Measurements from ENCODE around the gene NDST1.

NDST1 gene

DNA sequence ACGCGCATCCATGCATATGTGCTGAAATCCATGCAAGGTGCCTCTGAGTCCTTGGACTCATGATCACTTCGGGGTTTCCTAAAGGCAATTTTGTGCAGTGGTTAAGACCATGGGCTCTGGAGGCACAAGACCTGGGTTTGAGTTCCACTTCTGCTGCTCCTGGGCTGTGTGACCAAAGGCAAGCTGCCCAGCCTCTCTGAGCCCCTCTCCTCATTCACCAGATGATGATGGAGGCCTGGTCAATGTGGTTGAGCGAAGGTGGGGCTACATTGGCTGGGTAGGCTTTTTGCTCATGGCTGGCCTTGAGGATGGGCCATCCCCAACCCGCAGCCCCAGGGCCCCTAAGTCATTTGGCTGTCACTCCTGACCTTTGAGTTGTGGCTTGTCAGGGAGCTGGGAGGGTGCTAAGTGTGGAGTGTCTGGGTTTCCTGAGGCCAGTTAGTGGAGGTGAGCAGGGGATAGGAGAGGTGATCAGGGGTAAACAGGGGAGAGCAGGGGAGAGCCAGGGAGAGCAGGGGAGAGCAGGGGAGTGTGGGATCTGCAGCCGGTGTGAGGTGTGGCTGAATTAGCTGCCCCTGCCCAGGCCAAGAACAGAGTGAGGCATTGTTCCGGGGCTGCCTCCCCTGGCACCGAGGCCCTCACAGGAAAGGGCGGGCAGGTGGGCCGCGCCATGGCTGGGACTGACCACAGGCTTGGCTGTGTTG, 68.0 kb downstream of the NDST1 start:
- Histone ChIP-seq H3K4me2 (ENCODE audit: low read depth, low read length, poor library complexity, severe bottlenecking) (no peak overlapping the region), H2AFZ (ENCODE audit: low read depth, low read length, severe bottlenecking) (no peak overlapping the region), H3K9me2 (replicated peaks; ENCODE audit: insufficient read depth, low read length) (no peaks in the 10 kb centered on the region), H3K4me3 (ENCODE audit: insufficient read depth, low read length, poor library complexity, severe bottlenecking) (no peak overlapping the region), H3K9ac (ENCODE audit: low read length) (no peak overlapping the region), H3K9me3 (ENCODE audit: insufficient read depth, low read length) (no peaks in the 10 kb centered on the region), H3K36me3 (ENCODE audit: low read length) (no peaks in the 10 kb centered on the region), H3F3A (ENCODE audit: insufficient read depth) (no peaks in the 10 kb centered on the region), H4K20me1 (ENCODE audit: low read depth, low read length) (no peaks in the 10 kb centered on the region), H3K79me2 (ENCODE audit: insufficient read depth, low read length) (no peaks in the 10 kb centered on the region), H3K27ac (ENCODE audit: low read depth, low read length) (no peak overlapping the region), H3K27me3 (ENCODE audit: low read length) (no peaks in the 10 kb centered on the region)
- no peak for TF ChIP-seq EZH2phosphoT487 (conservative IDR thresholded peaks at IDR 0.05; ENCODE audit: low read length)
- TF ChIP-seq, protein P1, sequence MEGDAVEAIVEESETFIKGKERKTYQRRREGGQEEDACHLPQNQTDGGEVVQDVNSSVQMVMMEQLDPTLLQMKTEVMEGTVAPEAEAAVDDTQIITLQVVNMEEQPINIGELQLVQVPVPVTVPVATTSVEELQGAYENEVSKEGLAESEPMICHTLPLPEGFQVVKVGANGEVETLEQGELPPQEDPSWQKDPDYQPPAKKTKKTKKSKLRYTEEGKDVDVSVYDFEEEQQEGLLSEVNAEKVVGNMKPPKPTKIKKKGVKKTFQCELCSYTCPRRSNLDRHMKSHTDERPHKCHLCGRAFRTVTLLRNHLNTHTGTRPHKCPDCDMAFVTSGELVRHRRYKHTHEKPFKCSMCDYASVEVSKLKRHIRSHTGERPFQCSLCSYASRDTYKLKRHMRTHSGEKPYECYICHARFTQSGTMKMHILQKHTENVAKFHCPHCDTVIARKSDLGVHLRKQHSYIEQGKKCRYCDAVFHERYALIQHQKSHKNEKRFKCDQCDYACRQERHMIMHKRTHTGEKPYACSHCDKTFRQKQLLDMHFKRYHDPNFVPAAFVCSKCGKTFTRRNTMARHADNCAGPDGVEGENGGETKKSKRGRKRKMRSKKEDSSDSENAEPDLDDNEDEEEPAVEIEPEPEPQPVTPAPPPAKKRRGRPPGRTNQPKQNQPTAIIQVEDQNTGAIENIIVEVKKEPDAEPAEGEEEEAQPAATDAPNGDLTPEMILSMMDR (IDR thresholded peaks at IDR 0.05; ENCODE audit: insufficient read depth, low read length, poor library complexity, severe bottlenecking), result no peak

DNA sequence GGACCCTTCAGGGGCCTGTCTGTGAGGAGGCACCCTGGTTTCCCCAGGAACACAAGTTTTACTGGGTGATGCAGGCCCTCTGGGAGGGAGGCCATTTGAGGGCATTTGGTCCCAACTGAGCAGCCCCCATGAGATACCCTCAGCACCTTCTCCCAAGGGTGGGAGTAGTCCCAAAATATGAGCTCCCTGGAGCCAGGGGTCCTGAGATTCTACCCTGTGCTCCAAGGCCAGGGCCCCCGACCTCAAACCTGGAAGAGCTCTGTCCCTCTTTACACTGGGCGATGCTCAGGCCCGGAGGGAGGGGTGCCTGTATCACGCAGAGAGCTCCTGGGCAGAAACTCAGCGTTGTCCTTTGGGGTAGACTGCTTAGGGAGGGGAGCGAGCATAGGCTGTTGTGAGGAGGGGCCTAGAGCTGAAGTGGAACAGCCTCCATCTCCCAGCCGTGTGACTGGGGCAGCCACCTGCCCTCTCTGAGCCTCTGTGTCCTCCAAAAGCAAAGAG, 68.6 kb downstream of the NDST1 start:
- Histone ChIP-seq H3K36me3 (ENCODE audit: low read length) (no peaks in the 10 kb centered on the region), H3K27me3 (ENCODE audit: low read length) (no peaks in the 10 kb centered on the region)

DNA sequence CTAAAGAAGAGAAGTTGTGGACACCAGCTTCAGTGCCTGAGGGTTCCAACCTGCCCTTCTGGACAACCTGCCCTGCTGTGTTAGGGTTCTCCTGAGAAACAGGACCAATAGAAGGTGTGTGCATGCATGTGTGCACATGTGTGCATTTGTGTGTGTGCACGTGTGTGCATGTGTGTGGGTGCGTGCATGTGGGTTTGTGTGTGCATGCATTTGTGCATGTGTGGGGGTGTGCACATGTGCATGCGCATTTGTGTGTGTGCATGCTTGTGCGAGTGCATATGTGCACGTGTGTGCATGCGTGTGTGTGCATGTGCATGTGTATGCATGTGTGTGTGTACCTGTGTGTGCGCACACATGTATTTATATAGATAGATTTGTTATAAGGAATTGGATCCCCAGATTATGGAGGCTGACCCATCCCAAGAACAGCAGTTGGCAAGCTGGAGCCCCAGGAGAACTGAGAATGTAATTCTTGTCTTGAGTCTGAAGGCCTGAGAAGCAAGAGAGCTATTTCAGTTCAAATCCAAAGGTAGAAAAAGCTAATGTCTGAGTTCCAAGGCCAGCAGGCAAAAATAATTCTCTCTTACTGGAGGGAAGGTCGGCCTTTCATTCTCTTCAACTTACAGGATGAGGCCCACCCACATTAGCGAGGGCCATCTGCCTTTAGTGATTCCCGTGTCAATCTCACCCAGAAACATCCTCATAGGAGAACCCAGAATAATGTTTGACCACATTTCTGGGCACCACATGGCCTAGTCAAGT, 69.6 kb downstream of the NDST1 start:
- TF ChIP-seq, protein P1 (IDR thresholded peaks at IDR 0.05; ENCODE audit: insufficient read depth, low read length, poor library complexity, severe bottlenecking), result no peak
- TF ChIP-seq EZH2phosphoT487 (conservative IDR thresholded peaks at IDR 0.05; ENCODE audit: low read length), result no peak
- H3K4me2 ChIP-seq (ENCODE audit: low read depth, low read length, poor library complexity, severe bottlenecking), result no peak overlapping the region
- no peaks in the 10 kb centered on the region for H3K9me2 ChIP-seq (replicated peaks; ENCODE audit: insufficient read depth, low read length)
- H3K27ac ChIP-seq (ENCODE audit: low read depth, low read length), result no peak overlapping the region
- no peaks in the 10 kb centered on the region for H3F3A ChIP-seq (ENCODE audit: insufficient read depth)
- no peaks in the 10 kb centered on the region for H3K79me2 ChIP-seq (ENCODE audit: insufficient read depth, low read length)
- H3K9me3 ChIP-seq (ENCODE audit: insufficient read depth, low read length), result no peaks in the 10 kb centered on the region
- no peak overlapping the region for H3K4me3 ChIP-seq (ENCODE audit: insufficient read depth, low read length, poor library complexity, severe bottlenecking)
- H2AFZ ChIP-seq (ENCODE audit: low read depth, low read length, severe bottlenecking), result no peak overlapping the region
- H3K27me3 ChIP-seq (ENCODE audit: low read length), result no peaks in the 10 kb centered on the region
- H3K36me3 ChIP-seq (ENCODE audit: low read length), result no peaks in the 10 kb centered on the region
- no peak overlapping the region for H3K9ac ChIP-seq (ENCODE audit: low read length)
- H4K20me1 ChIP-seq (ENCODE audit: low read depth, low read length), result no peaks in the 10 kb centered on the region

More for the DNA sequence above, 68.6 kb downstream of the NDST1 start:
- Histone ChIP-seq H4K20me1 (ENCODE audit: low read depth, low read length) (no peaks in the 10 kb centered on the region), H3K79me2 (ENCODE audit: insufficient read depth, low read length) (no peaks in the 10 kb centered on the region), H3K27ac (ENCODE audit: low read depth, low read length) (no peak overlapping the region), H3F3A (ENCODE audit: insufficient read depth) (no peaks in the 10 kb centered on the region), H3K9ac (ENCODE audit: low read length) (no peak overlapping the region), H3K4me2 (ENCODE audit: low read depth, low read length, poor library complexity, severe bottlenecking) (no peak overlapping the region), H3K4me3 (ENCODE audit: insufficient read depth, low read length, poor library complexity, severe bottlenecking) (no peak overlapping the region), H3K9me3 (ENCODE audit: insufficient read depth, low read length) (no peaks in the 10 kb centered on the region), H3K9me2 (replicated peaks; ENCODE audit: insufficient read depth, low read length) (no peaks in the 10 kb centered on the region), H2AFZ (ENCODE audit: low read depth, low read length, severe bottlenecking) (no peak overlapping the region)
- TF ChIP-seq, protein P1 (IDR thresholded peaks at IDR 0.05; ENCODE audit: insufficient read depth, low read length, poor library complexity, severe bottlenecking), result no peak
- TF ChIP-seq EZH2phosphoT487 (conservative IDR thresholded peaks at IDR 0.05; ENCODE audit: low read length), result no peak
